Pancreas (tissue), 10 donors: ENCODE results near the gene LNX1. TPM values are rescaled to one million over a fixed set of nuclear protein-coding genes. Genes with fewer than 3 reads are reported as not detected.

Experiments
- ATAC-seq, 4 donors: fragments of 200-7000 bp; cut with Tn5 transposase; one replicate each; pipeline versions ENCODE4 v1.8.0 to v1.9.1; 2020; ENCODE audit warnings: mild to moderate bottlenecking in 4 of 4, moderate library complexity in 4 of 4
- DNase-seq, 6 donors: peaks; one replicate each; pipeline ENCODE4 v3.0.0-alpha.2; 2020
- FAIRE-seq: peaks from 2 replicates; lab custom pipeline; 2012; peaks lifted over from hg19 to GRCh38; lab: Jason Lieb, UNC
- H3K27ac ChIP-seq, 4 donors: fragments of 200-600 bp; sonication (generic); 1 replicate in 3 of 4; 2 replicates in 1 of 4; pipeline versions ENCODE4 v1.5.0 to v1.8.0; 2020
- H3K27me3 ChIP-seq, 4 donors: fragments of 200-600 bp; one replicate each; pipeline ENCODE4 v1.8.0; 2021
- H3K36me3 ChIP-seq, 3 donors: fragments of 200-600 bp; sonication (generic) in 1 of 3; one replicate each; pipeline versions ENCODE4 v1.5.0 to v1.8.0; 2020 to 2021
- H3K4me1 ChIP-seq, 3 donors: fragments of 200-600 bp; one replicate each; pipeline ENCODE4 v1.8.0; 2021
- H3K4me3 ChIP-seq, 4 donors: fragments of 200-600 bp; sonication (generic) in 2 of 4; one replicate each; pipeline versions ENCODE4 v1.5.0 to v1.8.0; 2020 to 2021
- H3K9me3 ChIP-seq, 4 donors: fragments of 200-600 bp; one replicate each; pipeline ENCODE4 v1.8.0; 2021
- CTCF ChIP-seq, 4 donors: fragments of 200-600 bp; sonication (generic) in 3 of 4; IDR thresholded peaks; one replicate each; pipeline versions ENCODE4 v1.5.0 to v1.8.0; 2021; ENCODE audit warnings: antibody characterized with exemption in 4 of 4
- WGBS, 2 donors: extraction: QIAGEN DNeasy Blood & Tissue Kit; methylation state at CpG; one replicate each; pipeline ENCODE4 v1.1.7; 2013; 5-methylcytosine and 5-hydroxymethylcytosine counted together
- intact Hi-C, 3 donors: fragments of 100-400 bp; cut with DNase I; formaldehyde crosslinking; loops; one replicate each; pipeline versions ENCODE4 v1.11.1 to v1.14.2; 2022
- polyA plus RNA-seq, 2 donors: library from polyadenylated mRNA; stranded (reverse); fragments of 200-250 nt; gene quantifications; one replicate each; pipeline ENCODE4 v1.2.3, GENCODE V29; 2013
- total RNA-seq, 6 donors: library from RNA; stranded (reverse); fragmentation: NEBNext Ultra II Directional in 4 of 6; extraction: Animal tissue kit (Norgen Biotek cat#: 25700) in 4 of 6; gene quantifications; one replicate each; pipeline versions ENCODE4 v1.2.1 to v1.2.4, GENCODE V29; 2021 to 2023
- donor health status: healthy with polysubstance abuse.
- donor health status: DM: no; HTN: no; CAD: no; lungs with moderate emphysema.
- donor health status: DM: no; HTN: no; CAD: no.
- donor health status: control.
- donor health status: control.
- donor health status: Bipolar disorder and iron deficiency.
- donor health status: DM: yes; HTN: yes; CAD: no.
- donor health status: DM: no; HTN: no; CAD: no.
- donor health status: DM: no; HTN: no; CAD: no.
- donor health status: DM: yes; HTN: yes; CAD: no.

Gene LNX1
- total and polyA plus RNA-seq, 8 donors, result 6.1 to 18.6 (median 15.0) TPM

- TF ChIP-seq CTCF (IDR thresholded peaks at IDR 0.05), result no peak
- FAIRE-seq (no peak), ATAC-seq (no peak), DNase-seq (no peak)
- H3K9me3 ChIP-seq, result no peaks in the 10 kb centered on the region
- H3K27me3 ChIP-seq, result no peaks in the 10 kb centered on the region
- 76 to 81% methylated on average over 2 of the region's 2 CpGs for WGBS, 2 donors
- no peaks in the 10 kb centered on the region for H3K36me3 ChIP-seq
- peaks cover 0 to 3% (median 0%) of the 10 kb centered on the region in 3 donors for H3K4me1 ChIP-seq
- H3K27ac ChIP-seq, result no peak overlapping the region
- intact Hi-C loops, result no loop called here
- H3K4me3 ChIP-seq, result no peak overlapping the region
These were observed 56.6 kb downstream of the LNX1 start for GRCh38 chr4:53534684-53535083.

GRCh38 chr4:53532521-53532920, 58.8 kb downstream of the LNX1 start:
- peaks cover 0 to 2% (median 0%) of the 10 kb centered on the region in 3 donors for H3K4me1 ChIP-seq
- no peak overlapping the region for H3K4me3 ChIP-seq
- ATAC-seq, result no peak
- no peak for DNase-seq
- WGBS, 2 donors, result 96% methylated on average over 1 of the region's 1 CpG
- H3K27ac ChIP-seq, result no peak overlapping the region
- no peaks in the 10 kb centered on the region for H3K9me3 ChIP-seq
- TF ChIP-seq CTCF (IDR thresholded peaks at IDR 0.05), result no peak
- no peak for FAIRE-seq
- intact Hi-C loops, result no loop called here
- H3K36me3 ChIP-seq, result no peaks in the 10 kb centered on the region
- no peaks in the 10 kb centered on the region for H3K27me3 ChIP-seq

- Histone ChIP-seq H3K36me3 (no peaks in the 10 kb centered on the region), H3K27me3 (no peaks in the 10 kb centered on the region), H3K4me1 (no peaks in the 10 kb centered on the region), H3K4me3 (no peak overlapping the region), H3K27ac (no peak overlapping the region), H3K9me3 (no peaks in the 10 kb centered on the region)
- FAIRE-seq (no peak), DNase-seq (no peak), ATAC-seq (no peak)
- WGBS, 2 donors, result 89 to 92% methylated on average over 5 of the region's 5 CpGs
- no peak for TF ChIP-seq CTCF (IDR thresholded peaks at IDR 0.05)
- intact Hi-C loops, result no loop called here
These were observed 59.6 kb downstream of the LNX1 start for GRCh38 chr4:53531585-53532224.

- no peak overlapping the region for H3K27ac ChIP-seq
- H3K4me1 ChIP-seq, result no peaks in the 10 kb centered on the region
- intact Hi-C loops, result no loop called here
- WGBS, 2 donors, result 83 to 88% methylated on average over 3 of the region's 3 CpGs
- no peaks in the 10 kb centered on the region for H3K27me3 ChIP-seq
- H3K36me3 ChIP-seq, result no peaks in the 10 kb centered on the region
- no peak overlapping the region for H3K4me3 ChIP-seq
- no peaks in the 10 kb centered on the region for H3K9me3 ChIP-seq
- DNase-seq (no peak), FAIRE-seq (no peak), ATAC-seq (no peak)
- no peak for TF ChIP-seq CTCF (IDR thresholded peaks at IDR 0.05)
These were observed 62.3 kb downstream of the LNX1 start for GRCh38 chr4:53529025-53529424.

GRCh38 chr4:53527930-53528329, 63.4 kb downstream of the LNX1 start:
- 90 to 94% methylated on average over 4 of the region's 4 CpGs for WGBS, 2 donors
- no peak for FAIRE-seq

More at GRCh38 chr4:53527930-53528329, 63.4 kb downstream of the LNX1 start:
- Histone ChIP-seq H3K9me3 (no peaks in the 10 kb centered on the region), H3K36me3 (no peaks in the 10 kb centered on the region), H3K27me3 (no peaks in the 10 kb centered on the region), H3K4me1 (peaks cover 0 to 6% (median 1%) of the 10 kb centered on the region in 3 donors), H3K27ac (no peak overlapping the region), H3K4me3 (no peak overlapping the region)
- intact Hi-C loops, result no loop called here
- no peak for TF ChIP-seq CTCF (IDR thresholded peaks at IDR 0.05)
- ATAC-seq (no peak), DNase-seq (no peak)
